Activated T-cell treated with anti-CD3 and anti-CD28 coated beads, Interleukin-2, amount 50 U/mL, for 1 hour (primary cell): ENCODE results near the gene MYCBPAP.

Source experiments
- DNase-seq: peaks from one replicate; pipeline ENCODE4 v3.0.0-alpha.2; 2020

Gene MYCBPAP

DNA sequence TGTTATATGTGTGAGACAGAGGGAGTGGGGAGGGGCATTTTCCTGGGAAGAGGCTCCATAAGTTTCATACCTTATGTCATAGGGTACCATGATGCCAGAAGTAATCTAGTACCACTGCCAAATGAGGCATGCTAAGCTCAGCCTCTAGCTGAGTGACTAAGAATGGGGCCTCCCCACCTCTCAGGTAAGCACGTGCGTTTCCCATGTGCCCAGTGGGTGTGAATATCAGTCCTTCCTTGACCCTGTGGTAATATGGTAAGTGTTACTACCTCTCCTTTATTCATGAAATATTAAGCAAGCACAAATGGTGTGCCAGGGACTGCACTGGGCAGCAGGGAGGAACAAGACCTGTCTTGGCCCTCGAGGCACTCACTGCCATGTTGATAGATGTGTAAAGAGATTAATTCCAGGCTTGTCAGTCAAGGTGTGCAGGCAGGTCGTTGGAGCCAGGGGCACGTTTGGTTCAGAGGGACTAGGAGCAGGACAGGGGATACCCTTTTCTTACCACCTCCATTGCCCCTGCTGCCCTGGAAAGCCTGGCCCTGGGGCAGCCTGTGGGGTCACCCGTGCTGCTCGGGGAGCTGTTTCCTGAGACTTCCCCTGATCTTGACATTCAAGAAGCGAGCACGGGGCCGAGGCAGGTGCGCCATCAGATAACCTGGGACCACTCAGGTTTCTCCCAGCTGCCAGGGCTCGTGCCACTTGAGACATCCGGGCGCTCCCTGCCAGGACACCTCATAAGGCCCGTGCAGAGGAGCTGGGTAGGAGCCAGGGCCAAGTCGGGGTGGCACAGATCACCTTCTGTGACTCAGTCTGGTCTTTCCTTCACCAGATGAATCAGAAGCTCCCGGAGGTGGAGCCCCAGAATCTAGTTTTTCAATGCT lies 20.8 kb upstream of the MYCBPAP start:
- DNase-seq = no peak

DNA sequence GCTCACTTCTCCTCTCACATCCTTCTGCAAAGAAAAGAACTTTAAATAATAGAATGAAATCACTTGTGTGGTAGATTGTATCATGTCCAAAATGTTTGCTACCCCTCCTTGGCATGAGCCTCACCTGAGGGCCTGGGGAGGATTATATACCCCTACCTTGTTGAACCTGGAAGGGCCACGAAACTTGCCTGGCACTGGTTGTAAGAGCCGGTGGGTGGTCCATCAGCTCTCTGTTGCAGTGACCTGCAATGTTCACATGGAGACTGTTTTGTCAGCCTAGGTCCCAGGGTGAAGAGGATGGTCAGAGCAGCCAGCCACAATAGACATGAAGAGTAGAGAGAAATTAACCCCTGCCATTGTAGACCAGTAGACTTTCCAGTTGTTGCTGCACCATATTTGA lies 19.4 kb upstream of the MYCBPAP start:
- no peak for DNase-seq

DNA sequence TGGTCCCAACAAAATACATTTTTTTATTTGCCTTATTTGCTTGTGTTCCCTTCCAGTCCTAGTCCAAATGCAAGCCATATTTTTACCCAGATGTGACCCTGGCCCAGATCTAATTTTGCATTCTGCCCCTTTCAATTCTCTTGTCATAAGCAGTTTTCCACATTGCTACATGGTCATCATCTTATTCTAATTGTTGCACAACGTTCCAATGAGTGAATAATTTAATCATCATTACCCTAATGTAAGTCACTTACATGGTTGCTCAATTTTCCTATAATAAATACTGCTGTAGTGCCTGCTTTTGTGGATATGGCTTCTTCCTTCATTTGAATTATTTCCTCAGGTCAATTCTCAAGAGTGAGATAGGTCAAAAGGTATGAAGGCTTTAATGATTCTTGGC lies 16.7 kb upstream of the MYCBPAP start:
- no peak for DNase-seq

DNA sequence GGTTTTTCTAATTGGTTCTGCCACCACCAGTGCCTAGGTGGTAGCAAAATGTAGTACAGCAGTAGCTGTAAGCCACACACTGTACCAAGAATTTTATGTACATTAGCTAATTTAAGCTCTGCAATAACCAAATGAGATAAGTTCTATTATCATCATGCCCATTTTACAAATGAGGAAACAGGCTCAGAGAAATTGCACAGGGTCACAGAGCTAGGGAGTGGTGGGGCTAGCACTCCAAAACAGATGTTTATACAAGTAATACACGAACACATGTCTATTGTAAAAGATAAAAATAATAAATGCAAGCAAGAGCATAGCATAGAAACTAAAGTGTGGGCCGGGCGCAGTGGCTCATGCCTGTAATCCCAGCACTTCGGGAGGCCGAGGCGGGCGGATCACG lies 16.0 kb upstream of the MYCBPAP start:
- DNase-seq = no peak

DNA sequence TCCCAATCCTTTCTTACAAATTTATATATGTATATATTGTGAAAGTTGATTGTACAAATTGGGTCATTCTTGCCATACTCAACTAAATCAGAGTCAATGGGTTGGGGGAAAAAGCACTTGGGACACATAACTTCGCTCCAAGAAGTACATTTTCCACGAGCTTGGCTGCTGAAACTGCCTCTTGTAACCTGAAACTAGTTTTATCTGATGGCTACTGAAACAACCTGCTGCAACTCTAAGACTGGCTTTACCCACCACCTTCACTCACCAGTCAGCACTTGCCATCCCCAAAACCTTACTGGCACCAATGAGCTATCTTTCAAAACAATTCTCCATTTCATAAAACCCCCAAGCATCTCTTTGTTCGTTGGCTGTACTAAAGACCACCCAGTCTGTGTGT lies 14.5 kb upstream of the MYCBPAP start:
- DNase-seq = no peak

DNA sequence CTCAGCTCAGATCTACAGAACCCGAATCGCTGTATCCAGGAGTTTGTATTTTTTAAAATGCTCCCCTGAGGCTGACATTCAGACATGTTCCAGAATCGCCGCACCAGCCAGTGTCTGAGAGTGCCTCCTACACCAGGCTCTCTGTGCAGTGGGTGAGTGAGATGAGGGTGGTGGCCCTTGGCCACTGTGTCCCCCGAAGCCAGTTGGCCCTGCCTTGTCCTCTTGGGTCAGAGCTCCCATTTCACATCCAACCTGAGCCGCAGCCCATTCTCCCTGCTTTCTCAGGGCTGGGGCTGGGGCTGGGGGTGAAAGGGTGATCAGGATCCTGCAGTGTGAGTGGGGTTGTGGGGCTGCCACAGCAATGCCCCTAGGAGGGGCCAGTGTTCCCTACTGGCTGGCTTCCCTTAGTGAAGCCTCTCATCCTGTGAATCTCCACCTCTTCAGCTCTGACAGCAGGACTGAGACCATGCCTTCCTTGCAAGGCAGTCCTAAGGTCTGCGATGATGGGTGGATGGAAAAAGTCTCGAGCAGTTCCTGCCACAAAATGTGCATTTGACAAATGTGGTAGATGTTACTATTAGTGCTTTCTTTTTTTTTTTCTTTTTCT lies 12.9 kb upstream of the MYCBPAP start:
- no peak for DNase-seq

DNA sequence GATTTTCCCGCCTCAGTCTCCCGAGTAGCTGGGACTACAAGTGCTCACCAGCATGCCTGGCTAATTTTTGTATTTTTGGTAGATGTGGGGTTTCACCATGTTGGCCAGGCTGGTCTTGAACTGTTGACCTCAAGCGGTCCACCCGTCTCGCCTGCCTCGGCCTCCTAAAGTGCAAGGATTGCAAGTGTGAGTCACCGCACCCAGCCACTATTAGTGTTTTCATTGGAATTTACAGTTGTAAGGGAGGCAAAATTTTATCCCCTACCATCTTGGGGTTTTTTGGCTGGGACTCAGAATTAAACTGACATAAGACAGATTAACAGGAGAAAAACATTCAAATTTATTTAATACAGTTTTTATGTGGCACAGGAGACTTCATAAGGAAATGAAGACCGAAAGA lies 12.3 kb upstream of the MYCBPAP start:
- DNase-seq = no peak

DNA sequence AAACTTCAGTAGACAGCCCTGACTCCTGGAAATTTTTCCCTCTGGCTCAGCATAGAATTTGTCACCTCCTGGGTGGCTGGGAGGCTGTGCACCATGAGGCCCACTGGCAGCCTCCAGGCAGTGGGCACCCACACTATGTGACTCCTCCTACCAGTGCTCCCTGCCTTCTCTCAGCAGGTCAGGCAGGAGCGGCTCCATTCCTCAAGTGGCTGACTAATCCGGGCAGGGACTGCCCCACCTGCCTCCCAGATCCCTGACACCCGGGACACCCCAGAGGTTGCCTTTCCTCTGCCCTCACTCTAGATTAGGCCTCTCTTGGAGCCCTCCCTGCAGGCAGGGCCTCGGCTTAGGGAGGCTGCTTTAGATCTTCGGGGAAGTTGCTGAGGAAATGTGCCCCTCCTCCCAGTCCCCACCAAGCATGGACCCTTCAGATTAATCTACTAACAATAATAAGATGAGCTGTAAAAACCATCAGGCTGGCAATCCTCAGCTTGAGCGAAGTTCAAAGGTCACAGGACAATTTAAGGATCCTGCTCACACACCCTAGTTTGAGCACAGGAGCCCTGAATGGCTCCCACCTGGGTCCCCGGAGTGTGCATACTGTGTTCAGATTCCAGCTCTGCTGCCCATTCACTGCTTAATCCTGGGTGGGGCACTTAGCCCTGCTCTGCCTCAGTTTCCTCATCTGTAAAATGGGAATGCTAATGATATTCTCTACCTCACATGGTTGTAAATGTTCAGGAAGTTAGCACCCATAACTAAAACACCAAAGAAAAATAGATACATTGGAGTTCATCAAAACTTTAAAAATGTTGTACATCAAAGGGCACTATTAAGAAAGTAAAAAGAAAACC lies 10.0 kb upstream of the MYCBPAP start:
- no peak for DNase-seq

DNA sequence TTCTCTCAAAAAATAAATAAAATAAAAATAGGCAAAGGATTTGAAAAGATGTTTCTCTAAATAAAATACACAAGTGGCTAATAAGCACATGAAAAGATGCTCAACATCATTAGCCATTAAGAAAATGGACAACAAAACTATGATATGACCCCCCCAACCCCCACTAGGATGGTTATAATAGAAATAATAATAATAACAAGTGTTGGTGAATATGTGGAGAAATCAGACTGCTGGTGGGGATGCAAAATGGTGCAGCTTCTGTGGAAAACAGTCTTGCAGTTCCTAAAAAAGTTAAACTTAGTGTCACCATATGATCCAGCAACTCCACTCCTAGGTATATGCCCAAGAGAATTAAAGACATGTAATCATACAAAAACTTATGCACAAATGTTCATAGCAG lies 9.0 kb upstream of the MYCBPAP start:
- DNase-seq = no peak

DNA sequence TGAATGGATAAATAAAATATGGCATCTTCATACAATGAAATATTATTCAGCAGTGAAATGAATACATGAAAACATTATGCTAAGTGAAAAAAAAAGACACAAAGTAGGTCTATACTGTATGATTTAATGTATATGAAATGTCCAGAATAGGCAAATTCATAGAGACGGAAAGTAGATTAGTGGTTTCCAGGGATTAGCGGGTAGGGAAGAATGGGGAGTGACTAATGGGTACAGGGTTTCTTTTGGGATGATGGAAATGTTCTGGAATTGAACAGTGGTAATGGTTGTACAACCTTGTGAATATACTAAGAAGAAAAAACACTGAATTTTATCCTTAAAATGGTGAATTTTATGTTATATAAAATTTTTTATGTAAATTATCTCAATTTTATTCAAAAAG lies 8.5 kb upstream of the MYCBPAP start:
- DNase-seq = no peak

DNA sequence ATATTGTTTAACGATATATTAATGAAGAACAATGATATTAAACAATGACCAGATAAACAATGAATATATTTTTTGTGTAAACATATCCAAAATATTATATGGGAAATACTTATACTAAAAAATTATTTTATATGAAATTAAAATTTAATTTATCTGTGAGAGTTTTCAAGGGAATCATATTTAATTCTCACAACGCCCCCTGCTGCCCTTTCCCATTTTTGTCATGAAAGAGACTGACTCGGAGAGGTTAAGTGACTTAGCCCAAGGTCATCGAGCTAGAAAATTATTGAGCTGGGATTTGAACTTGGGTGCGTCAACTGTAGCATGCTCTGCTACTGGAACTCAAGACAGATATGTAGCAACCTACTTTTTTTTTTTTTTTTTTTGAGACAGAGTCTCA lies 7.2 kb upstream of the MYCBPAP start:
- no peak for DNase-seq

DNA sequence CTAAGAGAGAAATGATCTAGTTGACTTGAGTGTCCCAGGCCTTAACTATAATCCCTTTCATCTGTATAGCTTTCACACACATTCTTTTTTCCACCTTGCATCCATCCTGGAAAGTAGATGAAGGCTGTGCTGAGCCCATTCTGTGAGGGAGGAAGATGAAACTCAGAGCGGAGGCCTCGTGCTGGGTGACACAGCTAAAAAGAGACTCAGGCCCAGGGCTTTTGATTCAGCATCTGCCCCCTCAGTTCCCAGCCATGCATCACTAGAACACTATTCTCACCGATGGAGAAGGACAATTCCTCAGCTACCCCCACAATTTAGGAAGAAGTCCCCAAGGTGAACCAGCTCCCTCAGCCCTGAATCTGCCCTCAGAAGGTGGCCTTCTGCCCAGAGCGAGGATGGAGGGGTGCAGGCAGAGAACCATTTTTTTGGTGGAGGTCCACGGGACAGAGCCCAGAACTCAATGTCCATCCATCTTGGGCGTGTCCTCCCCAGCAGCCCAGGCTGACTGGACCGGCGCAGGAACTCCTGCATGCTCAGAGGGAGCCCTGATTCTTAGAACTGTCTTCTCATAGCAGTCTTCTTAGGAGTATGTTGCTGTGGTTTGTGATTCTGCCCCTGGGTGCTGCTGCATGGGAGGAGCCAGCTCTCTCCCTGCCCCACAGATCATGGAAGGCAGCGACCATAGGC lies 5.8 kb upstream of the MYCBPAP start:
- no peak for DNase-seq

DNA sequence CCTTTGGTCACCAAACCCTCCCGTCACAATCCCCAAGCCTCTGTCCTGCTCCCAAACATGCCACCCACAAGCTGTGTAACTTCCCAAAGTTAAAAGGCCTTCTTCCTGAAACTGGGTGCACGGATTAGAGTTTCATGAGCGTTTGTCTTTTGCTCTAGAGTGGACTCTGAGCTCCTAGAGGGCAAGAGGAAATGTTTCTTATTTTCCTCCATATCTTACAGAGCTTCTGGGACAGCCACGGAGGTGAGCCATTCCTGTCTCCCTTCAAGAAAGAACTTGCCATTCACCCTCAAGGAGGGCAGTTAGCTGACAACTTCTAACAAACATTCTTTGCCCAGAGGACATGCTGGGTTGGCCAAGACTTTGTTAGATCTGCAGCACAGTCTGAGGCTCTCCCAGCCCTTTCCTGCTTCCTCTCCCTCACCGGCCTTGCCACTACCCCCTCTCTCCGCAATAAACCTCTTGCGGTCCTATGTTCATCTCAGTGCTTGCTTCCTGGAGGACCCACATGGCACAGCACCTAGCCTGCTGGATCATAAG lies 2.6 kb upstream of the MYCBPAP start:
- DNase-seq = no peak

DNA sequence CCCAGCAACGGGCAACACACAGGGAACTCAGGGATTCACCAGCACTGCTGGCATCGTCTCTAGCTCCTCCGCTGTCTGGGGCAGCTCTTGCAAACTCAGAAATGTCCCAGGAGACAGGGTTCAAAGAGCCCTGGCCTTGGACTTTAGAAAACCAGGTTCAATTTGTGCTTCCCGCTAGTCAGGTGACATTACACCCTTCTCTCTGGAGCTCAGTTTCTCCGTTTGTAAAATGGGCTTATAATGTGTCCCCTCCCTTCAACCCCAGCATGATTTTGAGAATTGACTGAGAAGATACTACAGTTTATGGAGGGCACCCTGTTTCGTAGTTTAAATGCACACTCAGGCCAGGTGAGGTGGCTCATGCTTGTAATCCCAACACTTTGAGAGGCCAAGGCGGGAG lies 1.9 kb upstream of the MYCBPAP start:
- no peak for DNase-seq

DNA sequence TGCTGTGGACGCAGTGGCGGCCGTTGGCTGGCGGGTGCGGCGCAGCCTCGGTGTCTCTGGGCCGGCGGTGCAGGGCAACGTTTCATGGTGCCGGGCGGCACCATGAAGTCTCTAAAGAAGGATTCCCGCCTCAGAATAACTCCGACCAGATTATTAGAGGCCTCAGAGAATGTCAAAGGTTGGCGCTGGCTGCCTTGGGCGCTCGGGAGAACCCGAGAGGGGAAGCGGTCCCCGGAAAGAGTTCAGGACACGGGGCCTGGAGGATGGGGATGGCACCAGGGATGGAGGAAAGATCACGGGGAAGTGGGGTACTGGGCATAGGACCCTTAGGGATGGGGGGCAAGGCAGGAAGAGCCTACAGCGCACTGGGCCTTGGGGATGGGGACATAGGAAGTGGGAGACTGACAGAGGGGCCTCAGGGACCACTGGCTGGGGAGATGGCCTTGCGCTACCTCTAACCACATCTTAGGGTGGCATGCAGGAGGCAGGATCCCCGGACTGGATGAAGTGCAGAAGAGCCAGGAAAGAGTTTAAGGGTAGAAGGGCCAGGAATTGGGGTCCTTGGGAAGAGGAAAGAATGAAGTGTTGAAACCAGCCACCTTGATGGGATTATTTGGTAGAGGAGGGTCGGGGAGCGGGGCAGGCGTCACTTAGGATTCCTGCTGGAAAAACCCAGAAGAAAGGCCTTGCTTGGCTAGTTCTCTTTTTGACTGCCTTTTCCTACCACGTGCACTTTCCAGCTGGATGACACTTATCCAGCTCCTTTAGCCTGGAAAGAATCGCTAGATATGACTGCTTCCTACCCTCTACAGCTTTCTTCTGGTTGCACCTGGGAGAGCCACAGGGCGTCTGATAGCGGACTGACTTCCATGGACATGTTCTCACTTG lies 578 bp downstream of the MYCBPAP start:
- no peak for DNase-seq

DNA sequence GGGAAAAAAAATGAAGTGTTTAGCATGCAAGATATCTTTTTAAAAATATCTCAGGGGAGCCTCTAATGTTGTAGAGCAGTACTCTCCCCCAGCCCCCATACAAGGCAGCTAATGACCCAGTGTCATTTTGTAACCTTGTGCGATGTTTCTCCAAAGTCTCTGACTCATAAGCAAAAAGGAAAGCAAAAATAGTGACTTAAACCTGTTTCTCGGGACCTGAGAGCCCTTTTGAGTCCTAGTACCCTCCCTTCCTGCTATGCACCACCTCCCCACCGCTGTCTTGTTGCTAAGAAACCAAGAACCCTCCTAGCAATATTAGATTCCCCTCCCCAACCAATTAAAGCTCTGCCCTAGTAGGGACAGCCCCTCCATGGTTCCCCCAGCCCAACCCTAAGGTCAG lies 2.8 kb downstream of the MYCBPAP start:
- DNase-seq = no peak

DNA sequence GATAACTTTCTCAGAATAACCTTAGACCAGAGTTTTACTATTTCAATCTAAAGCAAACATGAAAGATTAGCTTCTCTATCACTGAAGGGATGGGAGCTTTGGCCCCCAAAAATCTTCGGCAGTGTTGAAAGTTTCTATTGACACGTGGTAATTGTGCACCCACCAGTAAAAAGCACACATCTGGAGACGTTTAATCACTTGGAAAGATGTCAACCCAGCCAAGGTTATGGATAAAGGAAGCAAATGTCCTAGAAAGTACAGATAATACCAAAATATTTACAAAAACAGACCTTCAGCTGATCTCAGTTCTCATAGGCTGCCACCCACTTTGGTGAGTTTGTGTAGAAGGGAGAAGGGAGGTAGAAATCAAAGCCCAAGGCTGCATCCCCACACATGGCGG lies 5.3 kb downstream of the MYCBPAP start:
- no peak for DNase-seq

DNA sequence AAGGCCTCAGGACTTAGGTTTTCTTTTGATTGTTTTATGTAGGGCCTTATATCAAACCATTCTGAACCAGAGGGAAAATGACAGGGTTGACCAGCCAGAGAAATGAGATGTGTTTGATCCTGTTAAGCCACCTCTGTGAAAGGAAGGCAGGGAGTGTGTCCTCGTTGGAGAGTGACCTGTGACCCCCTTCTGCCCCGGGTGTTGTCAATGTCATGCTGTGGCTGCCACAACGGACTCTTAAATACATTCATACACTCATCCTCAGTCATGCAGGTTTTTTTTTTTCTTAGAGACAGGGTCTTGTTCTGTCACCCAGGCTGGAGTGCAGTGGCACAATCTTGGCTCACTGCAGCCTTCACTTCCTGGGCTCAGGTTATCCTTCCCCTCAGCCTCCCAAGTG lies 6.1 kb downstream of the MYCBPAP start:
- no peak for DNase-seq

DNA sequence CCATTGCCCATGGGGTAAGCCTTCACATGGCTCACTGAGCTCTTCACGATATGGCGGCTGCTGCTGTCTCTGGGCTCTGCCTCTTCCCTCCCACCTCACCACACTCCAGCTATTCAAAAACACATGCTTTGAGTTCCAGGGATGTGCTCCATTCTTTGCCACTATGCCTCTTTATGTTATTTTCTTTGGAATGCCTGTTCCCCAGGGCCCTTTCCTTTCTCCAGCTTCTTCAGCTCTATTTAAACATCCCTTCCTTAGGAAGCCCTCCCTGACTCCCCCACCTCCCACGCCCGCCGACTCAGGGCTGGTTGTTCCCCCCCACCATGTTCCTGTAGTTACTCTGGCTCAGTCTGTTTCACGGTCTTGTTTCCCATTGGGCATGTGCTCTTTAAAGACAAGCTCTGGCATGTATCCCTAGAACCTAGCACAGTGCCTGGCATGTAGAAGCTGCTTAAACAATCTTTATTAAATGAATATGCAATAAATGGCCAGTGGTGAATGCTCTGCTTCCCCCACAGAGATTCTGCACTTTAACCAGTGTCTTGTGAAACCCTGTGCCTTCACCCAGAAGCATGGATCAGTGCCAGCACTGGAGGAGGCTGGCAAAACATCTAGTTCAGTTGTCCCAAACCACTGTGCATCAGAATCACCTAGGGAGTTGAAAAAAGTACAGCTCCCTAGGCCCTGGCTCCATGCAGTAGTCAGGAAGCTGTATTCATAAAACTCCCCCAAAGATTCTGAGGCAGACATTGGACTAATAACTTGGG lies 6.9 kb downstream of the MYCBPAP start:
- DNase-seq = no peak

DNA sequence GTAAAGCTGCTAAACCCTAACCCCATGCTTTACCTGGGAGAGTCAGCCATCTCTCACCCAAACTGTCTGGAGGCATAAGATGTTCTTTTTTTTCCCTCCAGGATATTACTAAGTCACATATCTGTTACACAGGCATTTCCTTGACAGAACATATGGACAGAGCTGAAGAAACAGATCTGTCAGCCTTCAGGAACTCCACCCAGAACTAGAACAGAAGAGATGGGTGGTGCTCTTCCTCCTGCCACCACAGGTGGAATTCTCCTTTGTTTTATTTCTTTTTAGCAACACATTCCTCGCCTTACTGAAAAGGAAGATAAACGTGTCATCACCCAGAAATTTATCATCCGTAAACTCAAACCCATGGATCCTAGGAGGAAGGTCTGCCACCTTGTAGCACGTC lies 8.8 kb downstream of the MYCBPAP start:
- DNase-seq = no peak
